ENCODE data around the gene SPDL1.

SPDL1 gene

GRCh38 chr5:169631360-169631759 lies 47.8 kb downstream of the SPDL1 start:
- DNase-seq: no peak

GRCh38 chr5:169632946-169633345 lies 49.4 kb downstream of the SPDL1 start:
- no peak for DNase-seq

GRCh38 chr5:169634606-169635005 lies 51.0 kb downstream of the SPDL1 start:
- no peak for DNase-seq

- DNase-seq: no peak
Observed at GRCh38 chr5:169635936-169636335, 52.4 kb downstream of the SPDL1 start.

GRCh38 chr5:169636477-169637084 lies 53.0 kb downstream of the SPDL1 start:
- DNase-seq: no peak

- no peak for DNase-seq
Observed at GRCh38 chr5:169637085-169637548, 53.5 kb downstream of the SPDL1 start, which contains the start of gene DOCK2. Gene DOCK2 (plus strand): TSS chr5:169637275. CDS start chr5:169637327, 52 bp downstream.

GRCh38 chr5:169637549-169638121 lies 54.1 kb downstream of the SPDL1 start:
- DNase-seq: no peak

GRCh38 chr5:169641253-169641652 lies 57.7 kb downstream of the SPDL1 start:
- no peak for DNase-seq

GRCh38 chr5:169646856-169647255 lies 63.3 kb downstream of the SPDL1 start:
- no peak for DNase-seq

GRCh38 chr5:169647566-169647965 lies 64.0 kb downstream of the SPDL1 start:
- DNase-seq: no peak

- no peak for DNase-seq
Observed at GRCh38 chr5:169648725-169649310, 65.2 kb downstream of the SPDL1 start.

GRCh38 chr5:169649486-169649885 lies 65.9 kb downstream of the SPDL1 start:
- no peak for DNase-seq

- no peak for DNase-seq
Observed at GRCh38 chr5:169650701-169651331, 67.2 kb downstream of the SPDL1 start.

GRCh38 chr5:169651526-169651925 lies 68.0 kb downstream of the SPDL1 start:
- no peak for DNase-seq

GRCh38 chr5:169652057-169652456 lies 68.5 kb downstream of the SPDL1 start:
- DNase-seq: no peak

GRCh38 chr5:169653091-169653490 lies 69.5 kb downstream of the SPDL1 start:
- no peak for DNase-seq

All from NCI-H1930 (cell line).